Keratinocyte (primary cell): ENCODE results near the gene ALG6.

ENCODE experiments used
- EZH2 ChIP-seq: IDR thresholded peaks from one replicate; pipeline ENCODE4 v1.6.1; 2012; ENCODE audit warnings: inconsistent platforms, mild to moderate bottlenecking, low read length, moderate library complexity
- TF ChIP-seq, protein P1 (sequence below), 3 experiments: IDR thresholded peaks in 1 of 3; conservative IDR thresholded peaks in 1 of 3; optimal IDR thresholded peaks in 1 of 3; 2 replicates in 2 of 3; 3 replicates in 1 of 3; pipeline versions ENCODE3 to v1.5.1; 2011; ENCODE audit warnings: low read length in 3 of 3, mild to moderate bottlenecking in 3 of 3, moderate library complexity in 2 of 3, control low read depth in 1 of 3, inconsistent platforms in 1 of 3; ENCODE audit not compliant: insufficient read depth in 2 of 3; ENCODE audit errors: extremely low read depth in 1 of 3

DNA sequence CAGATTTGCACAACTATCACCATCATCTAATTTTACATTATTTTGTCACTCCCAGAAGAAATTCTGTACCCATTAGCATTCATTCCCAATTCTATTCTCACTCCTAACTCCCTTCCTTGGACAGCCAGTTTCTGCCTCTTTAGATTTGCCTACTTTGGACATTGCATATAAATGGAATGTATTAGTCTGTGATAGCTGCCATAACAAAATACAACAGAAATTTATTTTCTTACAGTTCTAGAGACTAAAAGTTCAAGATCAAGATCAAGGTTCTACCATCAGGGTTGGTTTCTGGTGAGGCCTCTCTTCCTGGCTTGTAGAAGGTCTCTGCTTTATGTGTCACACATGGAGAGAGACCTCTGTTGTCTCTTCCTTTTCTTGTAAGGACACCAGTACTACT lies 61.9 kb downstream of the ALG6 start:
- TF ChIP-seq EZH2: no peak
- TF ChIP-seq, protein P1, sequence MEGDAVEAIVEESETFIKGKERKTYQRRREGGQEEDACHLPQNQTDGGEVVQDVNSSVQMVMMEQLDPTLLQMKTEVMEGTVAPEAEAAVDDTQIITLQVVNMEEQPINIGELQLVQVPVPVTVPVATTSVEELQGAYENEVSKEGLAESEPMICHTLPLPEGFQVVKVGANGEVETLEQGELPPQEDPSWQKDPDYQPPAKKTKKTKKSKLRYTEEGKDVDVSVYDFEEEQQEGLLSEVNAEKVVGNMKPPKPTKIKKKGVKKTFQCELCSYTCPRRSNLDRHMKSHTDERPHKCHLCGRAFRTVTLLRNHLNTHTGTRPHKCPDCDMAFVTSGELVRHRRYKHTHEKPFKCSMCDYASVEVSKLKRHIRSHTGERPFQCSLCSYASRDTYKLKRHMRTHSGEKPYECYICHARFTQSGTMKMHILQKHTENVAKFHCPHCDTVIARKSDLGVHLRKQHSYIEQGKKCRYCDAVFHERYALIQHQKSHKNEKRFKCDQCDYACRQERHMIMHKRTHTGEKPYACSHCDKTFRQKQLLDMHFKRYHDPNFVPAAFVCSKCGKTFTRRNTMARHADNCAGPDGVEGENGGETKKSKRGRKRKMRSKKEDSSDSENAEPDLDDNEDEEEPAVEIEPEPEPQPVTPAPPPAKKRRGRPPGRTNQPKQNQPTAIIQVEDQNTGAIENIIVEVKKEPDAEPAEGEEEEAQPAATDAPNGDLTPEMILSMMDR (optimal IDR thresholded peaks at IDR 0.05 in 1 of 3, IDR thresholded peaks at IDR 0.05 in 1 of 3, conservative IDR thresholded peaks at IDR 0.05 in 1 of 3; ENCODE audit: extremely low read depth in 1 of 3, insufficient read depth in 2 of 3, low read length in 3 of 3): no peak
